OCI-LY1 (cell line): ENCODE data around the gene LIG3.

Experiments
- H2AFZ ChIP-seq: fragments of 200-600 bp; sonication (generic), shearing (Covaris generic); 2 replicates; pipeline ENCODE4 v1.6.0; 2014; ENCODE audit warnings: antibody characterized with exemption, mild to moderate bottlenecking, low read length
- H3F3A ChIP-seq: fragments of 200-600 bp; sonication (generic), shearing (Covaris generic); 2 replicates; pipeline ENCODE4 v1.6.0; 2014; ENCODE audit warnings: mild to moderate bottlenecking, antibody characterized with exemption, low read length, moderate library complexity; ENCODE audit not compliant: insufficient read depth
- H3K27ac ChIP-seq: fragments of 200-600 bp; sonication (generic); 2 replicates; pipeline ENCODE4 v1.5.1; 2014; ENCODE audit warnings: low read length, mixed run types, mild to moderate bottlenecking, low read depth; ENCODE audit not compliant: poor library complexity, severe bottlenecking
- H3K27me3 ChIP-seq: fragments of 200-600 bp; sonication (generic); 2 replicates; pipeline ENCODE4 v1.6.0; 2014; ENCODE audit warnings: antibody characterized with exemption, mild to moderate bottlenecking, low read length, moderate library complexity; ENCODE audit not compliant: insufficient read depth
- H3K36me3 ChIP-seq: fragments of 200-600 bp; sonication (generic); 2 replicates; pipeline ENCODE4 v1.6.1; 2014; ENCODE audit warnings: mild to moderate bottlenecking, antibody characterized with exemption, low read length, moderate library complexity, mixed read lengths; ENCODE audit not compliant: insufficient read depth
- H3K4me1 ChIP-seq: fragments of 200-600 bp; sonication (generic); 2 replicates; pipeline ENCODE4 v1.5.1; 2014; ENCODE audit warnings: mild to moderate bottlenecking, low read length, moderate library complexity; ENCODE audit not compliant: insufficient read depth, severe bottlenecking
- H3K4me2 ChIP-seq: fragments of 200-600 bp; sonication (generic), shearing (Covaris generic); 2 replicates; pipeline ENCODE4 v1.6.1; 2014; ENCODE audit warnings: low read length
- H3K4me3 ChIP-seq: fragments of 200-600 bp; sonication (generic); 2 replicates; pipeline ENCODE4 v1.5.1; 2014; ENCODE audit warnings: low read length, low read depth, mild to moderate bottlenecking, mixed read lengths; ENCODE audit not compliant: poor library complexity, severe bottlenecking
- H3K79me2 ChIP-seq: fragments of 200-600 bp; shearing (Covaris generic); 2 replicates; pipeline ENCODE4 v1.6.1; 2016; ENCODE audit warnings: mixed run types, low read length, mixed read lengths; ENCODE audit not compliant: insufficient read depth
- H3K9ac ChIP-seq: fragments of 200-600 bp; sonication (generic), shearing (Covaris generic); 2 replicates; pipeline ENCODE4 v1.6.1; 2014; ENCODE audit warnings: mild to moderate bottlenecking, low read length, mixed read lengths
- H3K9me2 ChIP-seq: fragments of 200-600 bp; sonication (generic), shearing (Covaris generic); 2 replicates; pipeline ENCODE4 v1.6.1; 2014; ENCODE audit warnings: low read depth, mild to moderate bottlenecking, low read length, mixed read lengths
- H3K9me3 ChIP-seq: fragments of 200-600 bp; shearing (Covaris generic); 2 replicates; pipeline ENCODE4 v1.6.1; 2014; ENCODE audit warnings: low read length, mixed read lengths
- H4K20me1 ChIP-seq: fragments of 200-600 bp; sonication (generic), shearing (Covaris generic); 2 replicates; pipeline ENCODE4 v1.6.0; 2016; ENCODE audit warnings: mild to moderate bottlenecking, low read length; ENCODE audit not compliant: insufficient read depth
- CTCF ChIP-seq: fragments of 200-600 bp; sonication (generic), shearing (Covaris generic); IDR thresholded peaks from 2 replicates; pipeline ENCODE4 v1.5.1; 2017; ENCODE audit warnings: mild to moderate bottlenecking, antibody characterized with exemption, low read length, moderate library complexity, mixed read lengths
- EZH2 ChIP-seq: fragments of 200-600 bp; sonication (generic), shearing (Covaris generic); IDR thresholded peaks from 2 replicates; pipeline ENCODE4 v1.8.0; 2017; ENCODE audit warnings: borderline replicate concordance, mixed run types, mild to moderate bottlenecking, antibody characterized with exemption, low read length, moderate library complexity, mixed read lengths

The LIG3 gene

GRCh38 chr17:35010093-35010492 is 29.8 kb downstream of the LIG3 start:
- H3K36me3 ChIP-seq, result peaks cover 10% of the 10 kb centered on the region; the same call in 1 of the 2 replicates
- no peaks in the 10 kb centered on the region for H3F3A ChIP-seq
- TF ChIP-seq EZH2, result no peak
- TF ChIP-seq CTCF, result no peak
- no peak overlapping the region for H3K4me2 ChIP-seq
- H3K4me1 ChIP-seq, result no peaks in the 10 kb centered on the region
- no peaks in the 10 kb centered on the region for H4K20me1 ChIP-seq
- H3K9me3 ChIP-seq, result no peaks in the 10 kb centered on the region
- no peaks in the 10 kb centered on the region for H3K9me2 ChIP-seq
- H3K9ac ChIP-seq, result no peak overlapping the region
- no peaks in the 10 kb centered on the region for H3K27me3 ChIP-seq
- no peak overlapping the region for H3K4me3 ChIP-seq
- H3K79me2 ChIP-seq, result no peaks in the 10 kb centered on the region
- H2AFZ ChIP-seq, result no peak overlapping the region
- no peak overlapping the region for H3K27ac ChIP-seq

GRCh38 chr17:35011671-35012216 is 31.4 kb downstream of the LIG3 start:
- Histone ChIP-seq H2AFZ (no peak overlapping the region), H3F3A (no peaks in the 10 kb centered on the region), H3K9me3 (no peaks in the 10 kb centered on the region), H3K9me2 (no peaks in the 10 kb centered on the region), H3K79me2 (no peaks in the 10 kb centered on the region), H3K27ac (no peak overlapping the region), H3K36me3 (peaks cover 7% of the 10 kb centered on the region; the same call in 1 of the 2 replicates), H3K4me1 (no peaks in the 10 kb centered on the region), H3K27me3 (no peaks in the 10 kb centered on the region), H3K4me3 (no peak overlapping the region), H3K9ac (no peak overlapping the region), H4K20me1 (no peaks in the 10 kb centered on the region), H3K4me2 (no peak overlapping the region)
- TF ChIP-seq CTCF, result no peak
- no peak for TF ChIP-seq EZH2

GRCh38 chr17:35016369-35016768 is 36.1 kb downstream of the LIG3 start:
- H3K36me3 ChIP-seq, result no peaks in the 10 kb centered on the region
- H3K4me2 ChIP-seq, result no peak overlapping the region
- no peaks in the 10 kb centered on the region for H3K79me2 ChIP-seq
- H3K9ac ChIP-seq, result no peak overlapping the region
- H3K4me3 ChIP-seq, result no peak overlapping the region
- no peaks in the 10 kb centered on the region for H3K4me1 ChIP-seq
- H3K9me2 ChIP-seq, result no peaks in the 10 kb centered on the region
- no peaks in the 10 kb centered on the region for H3K9me3 ChIP-seq
- H3K27ac ChIP-seq, result no peak overlapping the region
- no peak overlapping the region for H2AFZ ChIP-seq
- H3K27me3 ChIP-seq, result no peaks in the 10 kb centered on the region
- H4K20me1 ChIP-seq, result no peaks in the 10 kb centered on the region
- no peaks in the 10 kb centered on the region for H3F3A ChIP-seq
- TF ChIP-seq EZH2, result no peak
- TF ChIP-seq CTCF, result no peak
